Stimulated activated naive CD8-positive, alpha-beta T cell treated with anti-CD3 and anti-CD28 coated beads, Interleukin-15, Interleukin-2, amounts not matched to agents 100 U/mL and 50 U/mL, for 24 hours (primary cell): ENCODE results near the gene PADI2.
A peak's percentile ranks its signal among the peaks of the same experiment; 100 is the strongest.
"Not testable (repeated sequence)": the region's sequence is repeated elsewhere in the genome, so short reads cannot be mapped to it uniquely, and the experiment has no call there.

Experiments used
- ATAC-seq: fragments of 150-1000 bp; cut with Tn5 transposase; one replicate; pipeline ENCODE4 v1.10.0; 2021
- DNase-seq: peaks from one replicate; pipeline ENCODE4 v3.0.0; 2021

PADI2 gene

DNA sequence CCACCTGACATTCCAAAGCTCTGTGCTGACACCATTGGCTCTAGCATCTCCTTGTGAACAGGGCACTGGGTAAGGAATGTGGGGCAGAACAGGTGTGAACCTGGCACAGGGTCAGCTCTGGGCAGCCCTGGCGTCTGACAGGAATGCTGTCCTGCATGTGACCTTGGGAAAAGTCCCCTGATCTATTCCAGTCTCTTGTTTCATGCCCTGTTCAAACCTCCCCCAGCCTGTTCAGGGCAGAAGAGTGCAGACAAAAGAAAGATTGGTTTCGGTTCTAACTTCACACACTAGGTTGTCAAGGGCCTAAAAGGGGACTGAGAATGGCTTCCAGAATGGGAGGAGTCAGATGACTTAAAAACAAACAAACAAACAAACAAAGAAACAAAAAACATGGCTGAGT, 37.8 kb downstream of the PADI2 start:
- DNase-seq = no peak
- no peak for ATAC-seq

DNA sequence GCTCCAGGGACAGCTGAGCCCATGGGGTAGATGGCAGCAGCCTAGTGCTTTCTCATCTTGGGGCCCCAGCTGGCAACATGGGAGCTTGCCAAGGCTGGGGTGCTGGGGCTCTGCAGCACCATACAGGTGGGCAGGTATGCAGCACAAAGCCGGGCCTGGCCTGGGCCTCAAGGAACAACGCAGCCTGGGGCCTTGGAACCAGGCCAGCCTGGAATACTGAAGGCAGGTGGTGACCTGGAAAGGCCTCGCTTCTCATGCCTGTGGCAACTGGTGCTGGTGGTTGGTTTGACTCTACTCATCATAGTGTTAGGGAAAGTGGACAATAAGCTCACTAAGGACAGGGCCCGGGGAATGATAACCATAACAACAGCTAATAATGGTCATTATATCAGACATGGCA, 38.4 kb downstream of the PADI2 start:
- ATAC-seq (no peak), DNase-seq (no peak)

DNA sequence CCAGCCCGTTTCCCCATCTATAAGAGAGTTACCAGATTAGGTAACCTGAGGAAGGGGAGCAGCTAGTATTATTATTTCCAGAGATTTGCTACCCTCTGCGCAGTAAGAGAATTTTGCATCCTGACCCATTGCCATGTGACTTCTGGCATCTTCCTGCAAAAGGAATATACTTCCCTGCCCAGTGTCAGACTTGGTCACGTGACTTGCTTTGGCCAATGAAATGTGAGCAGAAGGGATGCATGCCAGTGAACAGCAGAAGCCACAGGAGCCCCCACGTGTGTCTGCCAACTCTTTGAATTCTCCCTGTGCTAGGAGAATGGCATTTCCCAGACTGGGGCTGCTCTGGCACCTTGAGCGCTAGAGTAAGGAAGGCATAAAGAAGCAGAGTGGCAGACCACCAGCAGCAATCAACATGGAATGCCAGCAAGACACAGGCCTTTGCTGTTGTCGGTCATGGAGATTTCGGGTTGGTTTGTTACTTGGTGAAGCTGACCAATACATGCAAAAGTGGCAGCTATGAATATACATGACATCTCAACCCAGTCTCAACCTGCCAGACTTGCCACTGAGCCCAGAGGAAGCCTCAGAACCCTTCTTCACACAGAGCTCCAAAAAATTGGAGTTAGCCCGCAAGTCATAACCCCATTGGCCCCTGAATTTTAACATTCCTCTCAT, 39.0 kb downstream of the PADI2 start:
- no peak for DNase-seq
- no peak for ATAC-seq

DNA sequence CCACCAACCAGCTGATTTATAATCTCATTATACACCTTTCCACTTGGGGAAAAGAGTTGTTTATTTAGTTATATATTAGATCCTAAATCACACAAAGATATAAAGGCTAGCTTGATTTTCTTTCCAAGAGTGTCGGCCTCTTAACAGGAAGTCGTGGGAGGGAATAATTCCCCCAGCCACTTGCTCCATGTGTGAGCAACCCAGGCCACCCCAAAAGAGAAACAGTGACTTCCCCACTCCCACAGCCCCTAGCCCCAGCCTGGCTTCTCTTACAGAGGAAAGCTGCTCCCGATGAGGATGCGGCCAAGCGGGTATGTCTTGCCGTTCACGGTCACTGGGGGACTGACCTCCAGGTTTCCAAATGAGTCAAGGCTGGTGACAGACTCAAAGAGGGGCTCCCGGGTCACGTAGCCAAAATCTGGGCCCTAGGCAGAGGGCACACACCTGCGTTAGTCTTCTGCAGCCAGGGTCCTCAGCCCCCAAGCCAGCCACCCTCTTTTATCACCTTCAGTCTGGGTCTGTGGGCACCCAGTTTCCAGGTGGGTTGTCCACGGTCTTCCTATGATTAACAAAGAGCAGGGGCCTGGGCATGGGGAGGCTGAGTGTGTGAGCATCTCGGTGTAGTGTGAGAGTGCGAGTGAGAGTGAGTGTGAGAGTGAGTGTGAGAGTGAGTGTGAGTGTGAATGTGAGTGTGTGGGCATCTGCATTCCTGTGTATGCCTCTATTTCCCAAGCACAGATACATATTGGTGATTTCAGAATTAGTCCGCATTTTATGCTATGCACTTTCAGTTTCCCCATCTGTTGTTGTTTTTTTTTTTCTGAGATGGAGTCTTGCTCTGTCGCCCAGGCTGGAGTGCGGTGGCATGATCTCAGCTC, 40.0 kb downstream of the PADI2 start:
- ATAC-seq (no peak), DNase-seq (no peak)

DNA sequence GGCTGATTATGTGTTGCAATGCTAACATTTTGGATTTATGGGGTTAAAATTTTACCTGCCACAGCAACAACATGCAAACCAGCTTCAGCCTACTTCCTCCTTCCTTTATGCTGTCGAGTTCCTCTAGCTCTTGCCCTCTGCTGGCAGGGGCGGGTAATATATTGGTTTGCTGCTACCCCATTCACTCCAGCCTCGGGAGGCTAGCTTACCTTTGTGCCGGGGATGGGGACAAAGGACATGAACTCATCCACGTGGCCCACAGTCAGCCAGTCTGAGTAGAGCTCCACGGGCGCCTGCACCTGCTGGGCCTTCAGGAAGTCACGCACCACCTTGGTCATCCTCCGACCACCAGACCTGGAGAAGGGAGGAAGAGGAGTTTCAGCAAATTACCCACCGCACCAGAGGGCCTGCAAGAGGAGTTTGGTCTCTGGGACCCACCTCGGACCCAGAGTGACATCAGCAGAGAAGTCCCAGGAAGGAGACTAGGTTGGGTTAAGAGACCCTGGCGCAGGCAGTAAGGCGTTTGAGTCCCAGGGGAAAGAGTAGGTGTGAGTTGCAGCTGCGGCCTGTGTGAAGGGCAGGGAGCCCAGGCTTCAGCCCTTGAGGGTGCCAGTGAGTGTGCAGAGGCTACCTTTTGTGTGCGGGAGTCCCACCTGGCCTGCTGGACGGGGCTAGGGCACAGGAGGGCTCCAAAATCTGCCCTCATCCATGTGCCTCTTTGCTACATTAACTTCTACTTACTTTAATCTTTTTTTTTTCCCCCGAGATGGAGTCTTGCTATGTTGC, 43.6 kb downstream of the PADI2 start:
- DNase-seq = peak; percentile 13
- no peak for ATAC-seq

DNA sequence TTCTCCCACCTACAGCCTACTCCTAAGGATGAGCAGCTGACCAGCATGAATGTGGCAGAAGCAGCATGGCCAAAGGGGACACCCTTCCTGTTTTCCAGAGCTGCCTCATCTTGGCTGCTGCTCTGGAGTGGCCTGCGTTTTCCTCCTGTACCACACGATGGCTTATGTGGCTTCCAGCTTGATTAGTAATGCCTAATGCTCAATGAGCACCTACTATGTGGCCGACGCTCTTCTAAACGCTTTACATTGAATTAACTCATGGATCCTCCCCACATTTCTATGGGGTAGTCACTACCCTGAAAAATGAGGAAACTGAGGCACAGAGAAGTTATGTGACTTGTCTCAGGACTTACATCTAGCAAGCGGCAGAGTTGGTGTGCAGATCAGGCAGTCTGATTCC, 47.5 kb downstream of the PADI2 start:
- ATAC-seq (no peak), DNase-seq (no peak)

DNA sequence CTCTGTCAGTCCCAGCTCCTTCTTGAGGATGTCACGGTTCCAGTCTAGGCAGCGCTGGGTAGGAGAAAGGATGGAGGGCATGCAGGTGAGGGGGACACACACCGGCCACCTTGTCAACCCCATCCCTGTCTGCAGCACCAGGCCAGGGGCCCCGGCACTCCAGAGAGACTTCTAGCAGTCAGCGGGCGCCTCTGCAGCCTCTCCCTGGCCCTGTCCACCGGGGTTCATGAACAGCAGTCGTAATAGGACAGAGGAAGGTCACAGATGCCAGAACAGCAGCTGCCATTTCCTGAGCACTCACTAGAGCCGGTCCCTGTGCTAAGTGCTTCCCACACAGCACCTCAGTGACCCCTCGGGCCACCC, 49.1 kb downstream of the PADI2 start:
- ATAC-seq = no peak
- no peak for DNase-seq

DNA sequence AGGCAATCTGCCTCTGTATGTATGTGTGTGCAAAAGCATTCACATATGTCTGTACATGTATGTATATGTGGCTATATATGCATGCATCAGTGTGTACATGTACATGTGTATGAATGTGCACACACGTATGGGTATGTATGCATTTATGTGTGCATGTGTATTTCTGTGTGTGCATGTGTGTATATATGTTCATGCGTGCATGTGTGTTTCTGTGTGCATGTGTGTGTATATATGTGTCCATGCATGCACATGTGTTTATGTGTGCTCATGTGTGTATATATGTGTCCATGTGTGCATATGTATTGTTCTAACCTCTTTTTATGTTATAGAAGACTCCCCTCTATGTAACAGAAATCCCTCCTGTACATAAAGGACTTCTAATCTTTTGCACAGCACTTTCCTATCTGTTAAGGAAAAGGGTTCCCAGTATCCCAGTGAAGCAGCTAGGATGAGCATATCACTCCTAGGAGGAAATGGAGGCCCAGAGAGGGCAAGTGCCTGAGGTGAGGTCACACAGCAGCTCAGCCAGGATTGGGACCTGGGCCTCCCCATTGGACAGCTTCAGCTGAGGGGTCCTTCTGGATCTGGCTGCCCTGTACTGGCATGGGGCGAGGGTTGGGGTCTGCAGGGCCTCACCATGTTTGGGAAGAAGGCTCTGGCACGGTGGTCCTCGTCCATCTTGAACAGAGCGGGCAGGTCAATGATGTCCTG, 49.6 kb downstream of the PADI2 start:
- DNase-seq (no peak), ATAC-seq (no peak)

DNA sequence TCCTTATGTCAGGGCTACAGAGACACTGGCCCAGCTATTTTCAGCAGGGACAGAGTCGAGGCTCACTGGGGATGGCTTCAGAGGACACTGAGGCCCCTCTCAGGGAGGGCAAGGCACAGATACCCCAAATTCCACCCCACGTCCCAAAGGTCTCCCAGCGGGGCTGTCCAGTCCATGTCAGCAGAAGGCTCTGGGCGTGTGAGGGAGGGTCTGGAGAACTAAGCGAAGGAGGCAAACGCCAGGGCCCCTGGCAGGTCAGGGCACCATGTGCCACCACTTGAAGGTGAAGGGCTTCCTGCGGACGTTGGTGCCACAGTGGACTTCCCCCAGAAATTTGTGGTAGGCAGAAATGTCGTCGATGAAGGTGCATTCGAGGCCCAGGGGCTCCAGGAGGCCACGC, 50.5 kb downstream of the PADI2 start:
- DNase-seq = no peak
- ATAC-seq = no peak

DNA sequence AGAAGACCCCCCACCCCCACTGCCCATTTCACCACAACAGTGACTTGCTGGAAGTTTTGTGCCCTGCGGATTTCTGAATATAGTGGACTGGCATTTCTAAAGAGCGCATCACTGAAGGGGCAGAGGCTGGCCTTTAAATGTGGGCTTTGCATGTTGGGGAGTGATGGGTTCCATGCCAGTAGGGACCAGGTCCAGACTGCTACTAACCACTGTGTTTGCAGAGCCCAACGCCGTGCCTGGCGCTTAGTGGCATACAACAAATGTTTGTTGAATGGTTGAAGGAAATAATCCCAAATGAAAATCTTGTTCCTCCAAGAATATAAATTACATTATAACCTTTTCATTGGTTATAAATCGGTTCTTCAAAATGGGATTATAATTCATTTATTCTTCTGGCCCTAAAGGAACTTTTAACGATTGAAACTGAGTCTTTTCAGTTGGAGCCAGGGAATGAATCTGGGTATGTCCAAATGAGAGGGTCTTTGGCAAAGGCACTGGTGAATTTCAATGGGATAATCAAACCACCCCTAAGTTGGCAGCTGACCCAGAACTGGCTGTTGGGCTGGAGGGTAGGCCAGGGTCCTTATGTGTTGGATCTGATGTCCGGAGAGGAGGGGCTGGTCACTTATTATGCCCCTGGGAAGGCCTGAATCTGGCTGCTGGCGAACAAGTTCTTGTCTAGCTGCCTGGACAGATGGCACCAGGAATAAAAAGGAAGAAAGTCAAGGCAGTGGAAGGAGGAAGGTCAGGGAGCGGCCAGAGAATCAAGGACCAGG, 51.6 kb downstream of the PADI2 start:
- ATAC-seq = no peak
- no peak for DNase-seq

DNA sequence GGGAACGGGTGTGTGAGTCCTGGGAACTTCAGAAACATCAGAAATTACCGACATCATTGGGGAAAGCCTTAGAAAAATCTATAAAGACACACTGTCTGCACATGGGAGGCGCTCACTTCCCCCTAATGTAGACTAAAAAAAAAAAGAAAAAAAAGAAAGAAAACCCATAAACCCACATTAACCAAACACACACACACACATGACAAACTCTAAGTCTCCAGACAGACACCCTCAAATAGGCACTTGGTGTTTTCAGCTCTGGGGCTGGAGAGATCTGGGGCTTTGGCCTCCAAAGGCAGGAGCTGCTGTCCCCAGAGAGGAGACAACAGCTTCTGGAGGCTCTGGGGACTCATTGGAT, 52.2 kb downstream of the PADI2 start:
- ATAC-seq = no peak
- DNase-seq = no peak

DNA sequence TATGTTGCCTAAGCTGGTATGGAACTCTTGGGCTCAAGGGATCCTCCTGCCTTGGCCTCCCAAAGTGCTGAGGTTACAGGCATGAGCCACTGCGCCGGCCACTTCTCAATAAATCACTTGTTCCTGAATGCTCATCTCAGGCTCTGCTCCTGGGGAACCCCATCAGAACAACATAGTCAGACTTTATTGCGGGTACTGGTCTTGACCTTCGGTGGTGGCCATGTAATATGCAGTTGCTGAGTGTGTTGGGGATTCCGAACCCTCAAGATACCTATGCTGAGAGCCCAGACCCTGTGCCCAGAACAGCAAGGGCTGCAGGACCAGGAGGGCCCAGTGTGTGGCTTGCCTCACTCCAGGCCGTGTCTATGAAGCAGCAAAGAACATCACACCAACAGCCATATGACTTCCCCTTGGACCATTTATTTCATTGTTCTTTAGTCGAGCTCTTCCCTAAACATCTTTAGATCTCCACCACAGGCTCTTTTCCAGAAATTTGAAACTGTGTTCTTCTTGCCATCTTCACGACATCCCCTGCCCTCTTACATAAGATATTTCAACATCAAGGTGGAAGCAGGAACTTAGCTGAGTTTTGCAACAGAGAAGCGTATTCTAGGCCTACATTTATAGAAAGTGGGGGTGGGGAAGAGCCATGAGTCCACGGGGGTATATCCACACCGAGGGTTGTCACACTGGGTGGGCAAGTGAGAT, 52.7 kb downstream of the PADI2 start:
- DNase-seq = no peak

DNA sequence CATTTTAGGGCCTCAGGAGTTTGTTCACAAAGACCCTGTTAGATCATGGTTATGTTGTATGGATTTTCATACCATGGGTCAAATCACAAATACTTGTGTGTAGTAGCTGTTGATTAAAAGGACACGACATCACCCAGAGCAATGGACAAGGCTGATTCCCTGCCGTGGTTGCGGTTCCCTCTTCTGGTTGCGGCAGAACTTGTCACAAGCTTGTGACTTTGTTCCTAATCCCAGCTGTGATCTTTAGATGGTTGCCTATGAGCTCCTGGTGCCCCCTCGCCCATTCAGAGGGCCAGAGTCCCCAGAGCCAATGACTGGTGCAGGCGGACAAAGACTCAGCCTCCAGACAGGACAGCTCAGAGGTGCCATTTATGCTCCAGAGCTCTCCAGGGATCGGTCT, 53.6 kb downstream of the PADI2 start:
- no peak for DNase-seq
- no peak for ATAC-seq

More for the DNA sequence above, 52.7 kb downstream of the PADI2 start:
- no peak for ATAC-seq

DNA sequence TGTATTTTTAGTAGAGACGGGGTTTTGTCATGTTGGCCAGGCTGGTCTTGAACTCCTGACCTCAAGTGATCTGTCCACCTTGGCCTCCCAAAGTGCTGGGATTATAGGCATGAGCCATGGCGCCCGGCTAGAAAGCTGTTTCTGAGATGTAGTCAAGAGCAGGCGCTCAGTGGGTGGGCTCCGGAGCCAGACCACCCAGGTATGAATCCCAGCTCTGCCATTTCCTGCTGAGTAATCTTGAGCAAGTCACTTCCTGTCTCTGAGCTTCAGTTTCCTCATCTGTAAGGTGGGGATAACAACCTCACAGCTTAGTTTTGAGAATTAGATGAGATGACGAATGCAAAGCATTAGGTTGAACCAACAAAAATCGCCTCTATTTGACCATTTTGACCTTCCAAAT, 56.5 kb downstream of the PADI2 start:
- DNase-seq, ATAC-seq: not testable (repeated sequence)

DNA sequence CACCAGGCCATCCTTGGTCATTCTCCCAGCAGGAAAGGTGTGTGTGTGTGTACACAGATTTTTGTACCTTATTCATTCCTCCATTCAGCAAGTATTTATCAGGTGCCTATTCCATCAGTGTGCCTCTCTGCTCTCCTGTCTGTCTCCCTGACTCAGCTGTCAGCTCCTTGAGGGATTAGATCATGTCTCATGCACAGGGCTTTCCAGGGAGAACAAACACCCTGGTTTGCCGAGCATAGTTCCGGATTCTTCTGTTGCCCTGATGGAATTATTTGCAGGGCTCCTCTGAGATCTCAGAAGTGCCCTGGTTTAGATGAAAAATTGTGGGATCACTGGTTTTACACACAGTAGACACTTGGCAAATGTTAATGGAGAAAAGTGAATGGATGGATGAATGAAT, 57.4 kb downstream of the PADI2 start:
- no peak for ATAC-seq

DNA sequence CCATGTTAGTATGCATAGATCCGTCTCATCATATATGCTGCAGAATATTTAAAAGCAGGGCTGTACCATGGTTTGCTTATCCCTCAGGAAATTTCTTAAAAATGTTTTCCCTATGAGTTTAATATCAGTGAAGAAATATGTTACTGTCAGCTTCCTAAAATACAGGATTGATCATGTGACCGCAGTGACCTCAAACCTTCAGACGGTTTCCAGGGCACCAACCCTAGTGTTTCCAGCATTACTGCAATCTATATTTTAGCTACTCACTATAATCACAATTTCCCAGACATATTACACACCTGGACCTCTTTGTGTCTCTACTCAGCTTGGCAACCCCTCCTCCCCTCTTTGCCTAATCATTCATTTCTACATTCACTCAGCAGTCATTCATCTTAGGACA, 57.8 kb downstream of the PADI2 start:
- ATAC-seq = no peak

More for the DNA sequence above, 57.4 kb downstream of the PADI2 start:
- no peak for DNase-seq

DNA sequence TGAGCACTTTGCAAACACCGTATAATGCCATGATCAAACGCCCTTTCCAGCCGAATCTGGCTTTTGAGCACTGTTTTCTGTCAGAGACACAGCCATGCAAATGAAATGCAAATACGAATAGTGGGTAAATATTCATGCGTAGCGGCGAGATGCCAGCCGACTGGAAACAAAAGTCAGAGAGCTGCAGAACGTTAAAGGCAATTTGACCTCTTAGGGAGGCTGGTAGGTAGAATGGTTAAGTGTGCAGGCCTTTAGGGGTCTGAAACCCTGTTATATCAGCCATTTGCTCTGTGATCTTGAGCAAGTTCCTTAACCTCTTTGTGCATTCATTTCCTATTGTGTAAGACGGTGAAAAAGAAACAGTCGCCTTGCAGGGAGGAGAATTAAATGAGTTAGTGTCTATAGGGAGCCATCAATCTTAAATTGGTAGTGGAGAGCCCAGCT, 58.9 kb downstream of the PADI2 start:
- DNase-seq = no peak
- ATAC-seq = no peak

More for the DNA sequence above, 57.8 kb downstream of the PADI2 start:
- DNase-seq = no peak

DNA sequence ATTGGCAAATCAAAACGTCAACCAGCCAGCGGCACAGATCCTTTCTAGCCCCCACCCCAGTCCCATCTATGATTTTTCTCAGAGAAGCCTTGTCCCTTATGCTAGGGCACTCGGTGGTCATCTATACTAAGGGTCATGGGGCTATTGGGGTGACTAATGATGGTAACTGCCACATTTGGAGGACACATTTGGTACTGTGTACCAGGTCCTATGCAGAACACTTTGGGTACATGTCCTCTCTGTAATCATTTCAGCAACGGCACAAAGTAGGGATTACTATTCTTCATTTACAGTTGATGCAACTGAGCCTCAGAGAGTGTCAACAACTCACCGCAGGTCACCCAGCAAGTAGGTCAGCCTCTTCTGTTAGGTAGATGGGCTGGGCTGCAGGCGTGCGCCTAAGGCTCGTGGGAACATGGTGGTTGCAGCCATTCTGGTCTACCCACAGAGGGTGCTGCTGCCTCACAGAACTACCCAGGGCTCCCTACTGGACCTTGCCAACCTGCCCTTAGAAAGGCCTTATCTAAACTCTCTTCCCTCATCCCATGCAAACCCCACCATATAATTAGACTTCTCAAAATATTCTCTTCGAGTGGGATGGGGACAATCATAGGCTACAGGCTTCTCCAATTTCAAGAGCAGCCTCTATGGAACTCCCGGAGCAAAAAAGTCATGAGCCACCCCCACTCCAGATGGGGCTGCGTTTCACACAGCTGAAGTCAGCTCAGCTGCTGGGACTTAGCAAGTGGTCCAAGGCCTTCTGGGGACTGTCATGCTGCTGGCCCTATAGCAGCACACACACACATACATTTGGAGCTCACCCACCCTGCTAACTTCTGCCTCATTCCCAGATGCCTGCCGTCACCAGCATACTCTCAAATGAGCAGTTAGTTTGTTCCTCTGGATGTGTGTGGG, 59.6 kb downstream of the PADI2 start:
- peak; percentile 78 for ATAC-seq
- peak; percentile 47 for DNase-seq

DNA sequence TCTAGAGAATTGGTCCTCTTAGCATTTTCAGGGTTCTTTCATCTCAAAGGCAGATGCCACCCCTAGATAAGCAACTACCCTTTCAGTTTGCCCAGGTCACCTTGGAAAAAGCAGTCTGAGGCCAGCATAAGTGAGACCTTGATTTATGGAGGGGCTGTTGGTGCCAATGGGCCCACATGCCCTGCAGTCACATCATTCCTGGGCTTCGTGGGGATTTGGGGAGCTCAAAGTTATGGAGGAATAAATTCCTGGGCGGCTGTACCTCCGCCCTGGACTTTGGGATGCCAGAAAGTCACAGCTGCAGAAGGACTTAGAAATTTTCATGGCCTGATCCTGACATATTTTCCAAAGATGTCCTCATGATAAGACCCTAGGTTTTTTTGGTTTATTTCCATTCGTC, 62.7 kb downstream of the PADI2 start:
- DNase-seq (no peak), ATAC-seq (no peak)

DNA sequence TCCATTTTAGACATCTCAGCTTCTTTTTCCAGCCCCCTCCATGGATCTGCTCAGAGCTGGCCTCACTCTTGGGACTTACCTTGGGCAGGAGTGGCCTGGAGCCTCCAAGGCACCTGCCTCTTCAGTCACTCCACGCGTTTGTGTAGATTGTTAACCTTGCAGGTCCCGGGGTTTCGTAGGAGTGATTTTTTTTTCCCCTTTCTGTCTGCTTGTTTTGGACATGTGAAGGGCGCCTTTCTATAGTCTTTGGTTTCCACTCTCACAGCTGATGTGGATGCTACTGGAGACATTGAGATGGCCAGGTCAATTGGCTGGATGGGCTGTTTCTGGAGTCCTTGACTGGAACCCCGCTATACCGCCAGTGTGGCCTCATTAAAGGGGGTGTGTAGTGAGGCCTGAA, 63.5 kb downstream of the PADI2 start:
- ATAC-seq = no peak
- no peak for DNase-seq
